ENCODE results near the gene PON1.

The PON1 gene

GRCh38 chr7:95327356-95327755, 3.0 kb upstream of the PON1 start:
- peak; percentile 84 for DNase-seq (ENCODE audit: low read depth)
- TF ChIP-seq CTCF (conservative IDR thresholded peaks at IDR 0.05; ENCODE audit: low read depth, low read length) = no peak
- H3K4me3 ChIP-seq (ENCODE audit: low read length) = no peak overlapping the region

- TF ChIP-seq CTCF (conservative IDR thresholded peaks at IDR 0.05; ENCODE audit: low read depth, low read length) = no peak
- DNase-seq (ENCODE audit: low read depth) = no peak
- H3K4me3 ChIP-seq (ENCODE audit: low read length) = no peak overlapping the region
These were observed 762 bp downstream of the PON1 start for GRCh38 chr7:95323410-95324129.

DNA sequence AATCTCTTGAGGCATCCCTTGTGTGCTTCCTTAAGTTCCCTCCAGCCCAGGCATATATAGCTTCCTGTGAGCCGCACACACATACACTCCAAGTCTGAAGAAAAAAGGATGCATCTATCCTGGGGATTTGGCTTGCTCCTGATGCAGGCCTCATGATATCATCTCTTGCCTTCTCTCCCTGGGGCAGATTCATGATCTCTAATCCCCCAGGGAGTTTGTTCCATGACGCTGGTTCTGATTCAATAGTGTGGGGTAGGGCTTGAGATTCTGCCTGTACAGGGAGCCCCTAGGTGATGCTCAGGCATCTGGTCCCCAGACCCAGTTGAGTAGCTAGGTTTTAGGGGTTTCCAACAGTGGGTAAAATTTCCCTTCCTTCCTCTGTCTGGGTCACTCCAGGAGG, 1.5 kb downstream of the PON1 start:
- no peak for TF ChIP-seq CTCF (conservative IDR thresholded peaks at IDR 0.05; ENCODE audit: low read depth, low read length)
- no peak overlapping the region for H3K4me3 ChIP-seq (ENCODE audit: low read length)
- no peak for DNase-seq (ENCODE audit: low read depth)

DNA sequence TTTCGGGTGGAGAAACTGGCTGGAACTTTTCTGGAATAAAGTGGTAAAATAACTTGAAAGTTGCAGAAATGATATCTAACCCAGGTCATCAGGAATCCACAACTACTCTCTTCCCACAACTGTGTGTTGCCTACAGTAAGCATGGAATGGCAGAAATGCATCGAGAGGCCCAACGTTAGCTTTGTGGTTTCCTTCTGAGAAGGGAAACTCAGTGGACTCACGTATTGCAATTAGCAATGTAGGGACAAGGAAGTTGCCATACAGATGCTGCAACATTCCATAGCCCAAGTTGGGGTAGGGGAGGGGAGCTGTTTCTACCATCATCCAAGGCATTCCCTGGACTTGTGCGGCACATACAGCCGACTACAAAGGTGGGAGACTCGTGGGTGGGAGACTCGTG, 1.9 kb downstream of the PON1 start:
- H3K4me3 ChIP-seq (ENCODE audit: low read length) = no peak overlapping the region
- no peak for DNase-seq (ENCODE audit: low read depth)
- TF ChIP-seq CTCF (conservative IDR thresholded peaks at IDR 0.05; ENCODE audit: low read depth, low read length) = no peak

GRCh38 chr7:95321720-95322119, 2.6 kb downstream of the PON1 start:
- no peak overlapping the region for H3K4me3 ChIP-seq (ENCODE audit: low read length)
- no peak for DNase-seq (ENCODE audit: low read depth)
- no peak for TF ChIP-seq CTCF (conservative IDR thresholded peaks at IDR 0.05; ENCODE audit: low read depth, low read length)

GRCh38 chr7:95320651-95321050, 3.7 kb downstream of the PON1 start:
- no peak for DNase-seq (ENCODE audit: low read depth)
- H3K4me3 ChIP-seq (ENCODE audit: low read length) = no peak overlapping the region
- TF ChIP-seq CTCF (conservative IDR thresholded peaks at IDR 0.05; ENCODE audit: low read depth, low read length) = no peak

DNA sequence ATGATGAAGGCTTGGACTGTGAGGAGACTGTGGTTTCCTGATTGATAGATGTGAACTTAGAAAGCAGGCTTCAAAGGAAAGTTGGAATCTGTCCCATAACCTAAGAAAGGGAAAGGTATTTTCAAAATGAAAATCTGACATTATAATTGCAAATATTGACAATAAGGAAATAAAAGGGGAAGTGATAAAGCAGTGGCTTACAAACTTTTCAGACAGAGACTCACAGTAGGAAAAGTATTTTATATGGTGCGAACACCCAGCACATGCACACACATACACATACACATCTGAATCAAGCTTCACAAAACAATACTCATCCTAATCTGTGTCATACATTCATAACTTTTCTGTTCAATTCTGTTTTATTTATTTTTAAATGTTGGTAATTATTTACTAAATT, 4.8 kb downstream of the PON1 start:
- no peak for DNase-seq (ENCODE audit: low read depth)
- TF ChIP-seq CTCF (conservative IDR thresholded peaks at IDR 0.05; ENCODE audit: low read depth, low read length) = no peak
- no peak overlapping the region for H3K4me3 ChIP-seq (ENCODE audit: low read length)

Data from retinal pigment epithelial cell (primary cell).